ENCODE data around the gene JMY.

The JMY gene

GRCh38 chr5:79235634-79236361 is at the start of gene JMY:
Gene JMY (plus strand): TSS chr5:79236131. CDS start chr5:79236651, 520 bp downstream.
- Histone ChIP-seq H3K27ac (ENCODE audit: low read length) (peak within 1 kb of the TSS; percentile 87), H2AFZ (ENCODE audit: low read length) (peak within 1 kb of the TSS; percentile 89), H3K27me3 (replicated peaks; ENCODE audit: insufficient read depth, low read length) (no peaks in the 10 kb centered on the region), H3K36me3 (replicated peaks; ENCODE audit: insufficient read depth, low read length) (no peaks in the 10 kb centered on the region), H3K4me1 (ENCODE audit: low read length) (0 out of 2 replicates have a peak, but pooled peaks cover 2% of the 10 kb centered on the region), H3K4me3 (ENCODE audit: low read length) (peak within 1 kb of the TSS; percentile 85), H3K4me2 (ENCODE audit: low read depth, low read length) (peak within 1 kb of the TSS; percentile 82), H3K9me3 (replicated peaks; ENCODE audit: insufficient read depth, low read length) (no peaks in the 10 kb centered on the region), H3K9ac (ENCODE audit: low read length) (peak within 1 kb of the TSS; percentile 94), H3K9me2 (replicated peaks; ENCODE audit: insufficient read depth, low read length) (no peaks in the 10 kb centered on the region), H4K20me1 (ENCODE audit: insufficient read depth, low read length) (no peaks in the 10 kb centered on the region), H3K79me2 (ENCODE audit: low read length) (peaks cover 40% of the 10 kb centered on the region), H3F3A (ENCODE audit: insufficient read depth, low read length) (peaks cover 22% of the 10 kb centered on the region)
- DNase-seq = peak; percentile 91
- TF ChIP-seq CTCF (IDR thresholded peaks at IDR 0.05; ENCODE audit: low read length) (no peak), EZH2phosphoT487 (IDR thresholded peaks at IDR 0.05; ENCODE audit: low read length) (no peak), EZH2 (optimal IDR thresholded peaks at IDR 0.05; ENCODE audit: low read depth, low read length) (no peak)

- no peaks in the 10 kb centered on the region for H3K9me3 ChIP-seq (replicated peaks; ENCODE audit: insufficient read depth, low read length)
- no peaks in the 10 kb centered on the region for H3K36me3 ChIP-seq (replicated peaks; ENCODE audit: insufficient read depth, low read length)
- H3K27ac ChIP-seq (ENCODE audit: low read length) = no peak overlapping the region
- TF ChIP-seq EZH2 (optimal IDR thresholded peaks at IDR 0.05; ENCODE audit: low read depth, low read length) = no peak
- no peaks in the 10 kb centered on the region for H4K20me1 ChIP-seq (ENCODE audit: insufficient read depth, low read length)
- no peak for DNase-seq
- no peaks in the 10 kb centered on the region for H3K4me1 ChIP-seq (ENCODE audit: low read length)
- no peaks in the 10 kb centered on the region for H3K79me2 ChIP-seq (ENCODE audit: low read length)
- H3K4me3 ChIP-seq (ENCODE audit: low read length) = no peak overlapping the region
- H3K9me2 ChIP-seq (replicated peaks; ENCODE audit: insufficient read depth, low read length) = no peaks in the 10 kb centered on the region
- H2AFZ ChIP-seq (ENCODE audit: low read length) = no peak overlapping the region
- no peaks in the 10 kb centered on the region for H3F3A ChIP-seq (ENCODE audit: insufficient read depth, low read length)
- H3K9ac ChIP-seq (ENCODE audit: low read length) = no peak overlapping the region
- H3K27me3 ChIP-seq (replicated peaks; ENCODE audit: insufficient read depth, low read length) = no peaks in the 10 kb centered on the region
- H3K4me2 ChIP-seq (ENCODE audit: low read depth, low read length) = no peak overlapping the region
Measured at GRCh38 chr5:79186455-79186854, 49.5 kb upstream of the JMY start.

GRCh38 chr5:79189439-79190234 is 46.3 kb upstream of the JMY start:
- Histone ChIP-seq H3K4me1 (ENCODE audit: low read length) (no peaks in the 10 kb centered on the region), H3K9ac (ENCODE audit: low read length) (no peak overlapping the region), H3K4me2 (ENCODE audit: low read depth, low read length) (no peak overlapping the region), H2AFZ (ENCODE audit: low read length) (no peak overlapping the region), H3K4me3 (ENCODE audit: low read length) (no peak overlapping the region), H3K9me3 (replicated peaks; ENCODE audit: insufficient read depth, low read length) (no peaks in the 10 kb centered on the region), H3K79me2 (ENCODE audit: low read length) (no peaks in the 10 kb centered on the region), H3K9me2 (replicated peaks; ENCODE audit: insufficient read depth, low read length) (no peaks in the 10 kb centered on the region), H3F3A (ENCODE audit: insufficient read depth, low read length) (no peaks in the 10 kb centered on the region), H3K27me3 (replicated peaks; ENCODE audit: insufficient read depth, low read length) (no peaks in the 10 kb centered on the region), H3K36me3 (replicated peaks; ENCODE audit: insufficient read depth, low read length) (no peaks in the 10 kb centered on the region), H4K20me1 (ENCODE audit: insufficient read depth, low read length) (no peaks in the 10 kb centered on the region), H3K27ac (ENCODE audit: low read length) (no peak overlapping the region)
- DNase-seq = no peak
- TF ChIP-seq EZH2 (optimal IDR thresholded peaks at IDR 0.05; ENCODE audit: low read depth, low read length) (no peak), CTCF (IDR thresholded peaks at IDR 0.05; ENCODE audit: low read length) (no peak), EZH2phosphoT487 (IDR thresholded peaks at IDR 0.05; ENCODE audit: low read length) (no peak)

Data from MM.1S (cell line).